ENCODE measurements around the gene CTDSPL2.

DNA sequence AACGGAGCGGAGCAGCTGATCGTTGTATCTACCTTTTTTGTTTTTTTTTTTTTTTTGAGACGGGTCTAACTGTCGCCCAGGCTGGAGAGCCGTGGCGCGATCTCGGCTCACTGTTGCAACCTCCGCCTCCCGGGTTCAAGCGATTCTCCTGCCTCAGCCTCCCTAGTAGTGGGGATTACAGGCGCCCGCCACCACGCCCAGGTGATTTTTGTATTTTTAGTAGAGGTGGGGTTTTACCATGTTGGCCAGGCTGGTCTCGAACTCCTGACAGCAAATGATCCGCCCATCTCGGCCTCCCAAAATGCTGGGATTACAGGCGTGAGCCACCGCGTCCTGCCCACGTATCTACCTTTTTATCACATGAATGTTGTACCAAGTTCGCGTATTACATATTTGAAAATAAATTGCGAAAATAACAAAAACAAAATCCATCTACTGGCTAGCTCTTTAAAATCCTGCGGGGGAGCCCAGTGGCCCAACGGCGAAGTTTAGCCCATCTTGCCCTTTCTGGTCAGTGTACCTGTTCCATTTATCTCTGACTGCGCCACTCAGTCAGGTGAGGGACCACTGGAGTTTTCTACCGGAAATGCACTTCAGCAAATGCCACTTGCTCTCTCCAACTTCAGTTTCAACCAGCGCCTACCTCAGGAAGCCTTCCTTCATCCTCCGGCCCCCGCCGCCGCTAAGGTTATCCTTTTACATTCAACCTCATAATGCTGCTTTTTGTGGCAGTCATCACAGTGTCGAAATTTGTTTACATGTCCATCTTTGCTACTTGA is 108.3 kb downstream of the CTDSPL2 start:
- TF ChIP-seq EZH2phosphoT487 (IDR thresholded peaks at IDR 0.05; ENCODE audit: insufficient read depth, low read depth) = no peak
- no peak for TF ChIP-seq EZH2 (IDR thresholded peaks at IDR 0.05; ENCODE audit: insufficient read depth, poor library complexity, severe bottlenecking)
